ENCODE results near the gene MARCKS.
A peak's percentile ranks its signal among the peaks of the same experiment; 100 is the strongest.

The MARCKS gene

GRCh38 chr6:113856625-113857555, at the start of gene MARCKS:
Gene MARCKS, plus strand, starts transcription at chr6:113857345. Its CDS starts 401 bp downstream, at chr6:113857746.
- ATAC-seq, result peak in 1 of 2 donors; percentile 36

GRCh38 chr6:113809826-113810225, 47.3 kb upstream of the MARCKS start:
- ATAC-seq, result no peak

GRCh38 chr6:113813142-113813541, 44.0 kb upstream of the MARCKS start:
- no peak for ATAC-seq

GRCh38 chr6:113818578-113818977, 38.6 kb upstream of the MARCKS start:
- no peak for ATAC-seq

GRCh38 chr6:113819169-113819830, 37.8 kb upstream of the MARCKS start:
- ATAC-seq, result no peak

- ATAC-seq, result no peak
Measured at GRCh38 chr6:113820761-113821160, 36.4 kb upstream of the MARCKS start.

- no peak for ATAC-seq
Measured at GRCh38 chr6:113821445-113821844, 35.7 kb upstream of the MARCKS start.

GRCh38 chr6:113823916-113824315, 33.2 kb upstream of the MARCKS start:
- no peak for ATAC-seq

- no peak for ATAC-seq
Measured at GRCh38 chr6:113824411-113824810, 32.7 kb upstream of the MARCKS start.

- ATAC-seq, result no peak
Measured at GRCh38 chr6:113824866-113825265, 32.3 kb upstream of the MARCKS start.

GRCh38 chr6:113825781-113826180, 31.4 kb upstream of the MARCKS start:
- no peak for ATAC-seq

- no peak for ATAC-seq
Measured at GRCh38 chr6:113828984-113829695, 28.0 kb upstream of the MARCKS start.

- ATAC-seq, result no peak
Measured at GRCh38 chr6:113829696-113830045, 27.5 kb upstream of the MARCKS start.

- ATAC-seq, result no peak
Measured at GRCh38 chr6:113830140-113830539, 27.0 kb upstream of the MARCKS start.

GRCh38 chr6:113833537-113833936, 23.6 kb upstream of the MARCKS start:
- ATAC-seq, result no peak

GRCh38 chr6:113837170-113837569, 20.0 kb upstream of the MARCKS start:
- no peak for ATAC-seq

GRCh38 chr6:113842165-113842564, 15.0 kb upstream of the MARCKS start:
- ATAC-seq, result no peak

GRCh38 chr6:113843500-113844073, 13.6 kb upstream of the MARCKS start:
- ATAC-seq, result no peak

GRCh38 chr6:113846577-113846976, 10.6 kb upstream of the MARCKS start:
- no peak for ATAC-seq

- ATAC-seq, result no peak
Measured at GRCh38 chr6:113847447-113847846, 9.7 kb upstream of the MARCKS start.

GRCh38 chr6:113848280-113848679, 8.9 kb upstream of the MARCKS start:
- no peak for ATAC-seq

- ATAC-seq, result no peak
Measured at GRCh38 chr6:113848811-113849210, 8.3 kb upstream of the MARCKS start.

- no peak for ATAC-seq
Measured at GRCh38 chr6:113853252-113853651, 3.9 kb upstream of the MARCKS start.

All from activated CD4-positive, CD25-positive, alpha-beta regulatory T cell treated with anti-CD3 and anti-CD28 coated beads, Interleukin-2, amount 50 U/mL, for 24 hours (primary cell).